Measurements from ENCODE around the gene ALPK3.

Gene ALPK3

DNA sequence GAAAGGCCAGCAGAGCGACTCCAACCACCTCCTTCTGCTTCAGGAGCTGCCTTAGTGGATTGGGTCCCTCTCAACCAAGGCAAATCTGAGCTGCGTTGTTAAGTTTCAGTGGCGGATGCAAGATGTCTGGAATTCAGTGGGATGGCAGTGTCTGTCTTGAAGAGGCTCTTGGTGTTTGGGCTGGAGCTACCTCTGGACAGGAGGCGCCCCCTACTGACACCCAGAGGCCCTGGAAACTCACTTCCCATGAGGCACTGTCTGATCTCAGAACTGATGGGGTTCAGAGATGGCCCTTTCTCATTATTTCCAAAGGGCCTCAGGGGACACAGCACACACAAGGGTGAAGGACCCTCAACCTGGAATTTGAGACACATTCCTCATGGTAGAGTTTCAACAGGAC is 61.3 kb downstream of the ALPK3 start:
- peak; percentile 79 for DNase-seq

GRCh38 chr15:84879088-84879780 is 62.1 kb downstream of the ALPK3 start:
- DNase-seq: no peak

DNA sequence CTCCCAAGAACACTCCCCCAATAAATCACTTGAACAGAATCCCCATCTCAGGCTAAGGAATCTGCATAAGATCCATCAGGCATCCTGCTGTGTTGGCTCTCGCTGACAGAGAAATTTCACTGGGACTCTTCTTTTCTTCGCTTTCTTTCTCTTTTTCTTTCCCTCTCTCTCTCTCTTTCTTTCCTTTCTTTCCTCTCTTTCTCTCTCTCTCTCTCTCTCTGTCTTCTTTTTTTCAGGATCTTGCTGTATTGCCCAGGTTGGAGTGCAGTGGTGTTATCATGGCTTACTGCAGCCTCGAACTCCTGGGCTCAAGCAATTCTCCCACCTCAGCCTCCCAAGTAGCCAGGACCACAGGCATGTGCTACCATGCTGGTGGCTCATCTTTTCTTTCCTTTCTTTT is 62.9 kb downstream of the ALPK3 start:
- DNase-seq: no peak

GRCh38 chr15:84880822-84881519 is 63.8 kb downstream of the ALPK3 start:
- DNase-seq: no peak

DNA sequence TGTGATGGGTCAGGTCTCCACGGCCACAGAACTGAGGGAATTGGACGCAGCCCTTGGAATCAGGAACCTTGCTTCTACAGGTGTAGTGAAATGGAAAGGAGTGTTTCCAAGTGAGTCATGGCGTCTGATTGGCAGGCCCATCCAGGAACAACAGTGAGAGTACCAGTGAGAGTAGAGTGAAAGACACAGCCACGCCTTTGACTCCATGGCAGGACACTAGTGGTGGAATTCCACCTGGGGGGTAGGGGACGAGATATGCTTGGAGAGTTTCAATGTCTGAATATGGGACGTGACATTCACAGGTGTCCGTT is 64.3 kb downstream of the ALPK3 start:
- DNase-seq: no peak

- DNase-seq: no peak
Measured at GRCh38 chr15:84883466-84883865, 66.3 kb downstream of the ALPK3 start.

DNA sequence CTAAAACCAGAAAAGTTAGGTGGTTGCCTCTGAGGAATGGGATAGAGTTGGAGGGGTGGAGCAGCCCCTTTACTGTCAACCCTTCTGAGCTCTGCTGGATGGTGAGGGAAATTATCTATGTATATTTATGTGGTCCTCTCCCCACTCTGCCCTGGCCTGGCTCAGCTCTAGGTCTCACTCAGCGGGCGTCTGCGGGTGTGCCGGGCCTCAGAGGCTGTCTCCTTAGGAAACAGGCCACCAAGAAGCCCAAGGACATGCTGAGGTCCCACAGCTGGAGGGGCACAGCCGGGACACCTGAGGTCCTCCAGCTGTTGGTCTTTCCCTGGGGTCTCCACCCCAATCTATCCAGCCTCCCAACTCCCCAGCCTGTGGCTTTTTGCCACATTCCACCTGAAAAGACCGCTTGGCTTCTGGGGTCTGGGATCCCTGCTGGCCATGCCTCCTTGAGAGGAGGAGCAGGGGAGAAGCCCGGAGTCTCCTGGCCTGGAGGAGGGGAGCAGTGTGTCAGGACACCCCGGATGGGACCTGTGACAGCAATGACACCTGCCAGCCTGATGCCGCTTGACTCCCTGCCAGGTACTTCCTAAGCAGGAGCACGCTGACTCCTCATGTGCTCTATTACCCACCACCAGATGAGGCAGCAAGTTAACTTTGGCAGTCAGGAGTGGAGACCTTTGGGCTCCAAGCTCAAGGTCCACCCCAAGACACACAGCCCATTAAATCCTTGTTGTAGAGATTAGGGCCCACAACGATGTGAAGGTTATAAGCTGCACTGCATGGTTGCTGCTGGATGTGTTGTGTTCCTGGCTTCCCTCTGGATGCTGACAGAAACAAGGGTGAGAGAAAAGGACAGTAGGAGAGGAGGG is 67.0 kb downstream of the ALPK3 start, which contains the start of gene SLC28A1:
Gene SLC28A1, plus strand, starts transcription at position 747 of the 866 bp plus-strand sequence. CDS start 3,099 bp downstream, outside the sequence.
- DNase-seq: no peak

DNA sequence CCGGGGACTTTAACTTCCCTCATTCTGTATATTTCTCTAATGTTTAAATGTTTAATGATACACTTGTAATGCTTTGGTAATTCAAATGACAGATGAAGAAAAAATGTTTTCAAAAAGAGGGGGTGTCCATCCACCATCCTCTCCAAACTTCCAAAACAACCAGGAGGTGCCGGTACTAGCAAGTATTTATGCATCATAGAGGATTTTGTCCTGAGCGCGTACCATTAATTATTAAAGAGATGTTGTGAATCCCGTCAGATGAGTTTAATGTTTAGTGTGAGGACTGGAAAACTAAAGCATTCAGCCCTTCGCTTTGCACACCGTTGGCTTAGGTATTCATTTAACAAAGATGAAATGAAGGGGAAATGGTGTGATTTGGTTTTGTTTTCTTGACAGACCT is 68.6 kb downstream of the ALPK3 start:
- no peak for DNase-seq

DNA sequence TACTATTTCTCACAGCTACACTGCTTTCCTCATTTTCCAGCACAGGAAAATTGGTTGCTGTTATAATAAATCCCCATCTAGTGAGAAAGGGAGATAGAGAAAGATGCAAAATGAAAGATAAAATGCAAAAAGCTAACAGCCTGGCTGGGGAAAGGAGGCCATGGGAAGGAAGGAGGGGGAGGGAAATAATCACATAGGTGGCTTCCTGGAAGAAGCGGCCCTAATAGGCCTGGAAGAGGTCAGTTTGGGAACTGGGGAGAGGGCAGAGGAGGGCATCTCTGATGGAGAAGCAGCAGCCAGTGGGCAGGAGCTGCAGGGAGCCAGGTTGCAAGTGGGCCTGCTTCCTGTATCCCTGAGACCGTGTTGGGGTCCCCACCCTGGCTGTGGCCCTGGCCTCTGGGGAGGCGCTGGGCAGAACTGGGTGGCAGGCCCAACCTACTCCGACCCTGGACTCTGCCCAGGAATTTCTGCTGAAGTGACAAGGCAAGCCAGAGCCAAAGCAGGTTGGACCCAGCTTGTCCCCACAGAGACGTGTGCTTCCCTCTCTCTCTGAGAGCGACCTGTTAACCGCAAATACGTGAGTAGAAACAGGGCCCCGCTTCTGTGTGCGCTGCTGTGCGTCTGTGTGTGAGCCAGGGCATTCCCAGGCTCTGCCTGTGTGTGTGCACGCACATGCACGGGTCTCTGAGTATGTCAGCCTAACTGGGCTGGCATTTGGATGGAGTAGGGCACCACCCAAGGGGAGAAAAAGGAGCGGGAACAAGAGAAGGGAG is 69.2 kb downstream of the ALPK3 start:
- no peak for DNase-seq

DNA sequence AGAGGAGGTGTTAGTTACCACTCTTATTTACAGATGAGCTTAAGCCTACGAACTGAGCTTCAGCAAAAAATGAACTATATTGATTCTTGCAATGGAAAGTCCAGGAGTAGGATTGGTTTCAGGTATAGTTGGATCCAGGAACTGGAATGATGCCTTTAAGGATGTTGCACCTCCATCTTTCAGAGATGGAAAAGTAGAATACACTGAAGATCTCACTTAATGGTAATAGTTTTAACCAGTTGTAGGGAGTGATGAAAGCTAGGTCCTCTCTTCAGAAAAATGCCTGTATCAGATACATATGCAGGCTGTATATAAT is 69.8 kb downstream of the ALPK3 start:
- DNase-seq: no peak

GRCh38 chr15:84887938-84888337 is 70.8 kb downstream of the ALPK3 start:
- DNase-seq: no peak

DNA sequence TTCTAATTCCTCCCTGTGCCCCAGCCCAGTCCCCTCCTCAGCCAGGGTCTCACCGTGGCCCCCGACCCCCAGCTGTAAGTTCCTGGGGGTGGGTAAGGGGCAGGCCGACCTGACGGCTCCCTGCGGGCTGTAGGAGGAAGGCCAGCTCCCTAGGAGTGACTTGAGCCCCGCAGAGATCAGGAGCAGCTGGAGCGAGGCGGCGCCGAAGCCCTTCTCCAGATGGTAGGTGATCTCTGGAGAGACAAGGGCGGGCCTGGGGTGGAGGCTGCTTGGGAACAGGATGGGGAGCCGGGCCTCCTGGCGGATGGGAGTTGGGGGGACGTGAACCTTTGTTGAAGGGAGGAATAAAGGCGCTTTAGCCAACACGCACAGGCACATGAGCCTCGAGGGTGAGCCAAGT is 71.5 kb downstream of the ALPK3 start:
- DNase-seq: no peak

DNA sequence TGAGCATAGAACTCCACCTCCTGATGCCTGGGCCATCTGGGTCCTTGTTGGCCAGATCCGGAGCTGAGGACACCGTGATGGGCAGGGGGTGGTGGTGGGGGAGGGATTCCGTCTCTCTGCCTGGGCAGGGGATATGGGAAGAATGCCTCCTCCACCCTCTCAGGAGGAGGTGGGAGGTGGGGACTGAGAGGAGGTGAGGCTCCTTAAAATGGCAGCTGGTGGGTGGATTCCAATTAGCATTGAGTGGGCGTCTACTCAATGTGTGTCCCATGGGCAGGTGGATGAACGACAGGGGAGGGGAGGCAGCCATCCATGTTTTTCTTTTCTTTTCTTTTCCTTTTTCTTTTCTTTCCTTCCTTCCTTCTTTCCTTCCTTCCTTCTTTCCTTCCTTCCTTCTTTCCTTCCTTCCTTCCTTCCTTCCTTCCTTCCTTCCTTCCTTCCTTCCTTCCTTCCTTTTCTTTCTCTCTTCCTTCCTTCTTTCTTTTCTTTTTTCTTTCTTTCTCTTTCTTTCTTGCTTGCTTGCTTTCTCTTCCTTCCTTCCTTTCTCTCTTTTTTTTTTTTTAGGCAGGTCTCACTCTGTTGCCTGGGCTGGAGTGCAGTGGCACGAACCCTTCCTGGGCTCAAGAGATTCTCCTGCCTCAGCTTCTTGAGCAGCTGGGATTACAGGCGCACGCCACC is 72.3 kb downstream of the ALPK3 start:
- DNase-seq: no peak

- DNase-seq: peak; percentile 8
Measured at GRCh38 chr15:84889991-84890669, 73.0 kb downstream of the ALPK3 start.

DNA sequence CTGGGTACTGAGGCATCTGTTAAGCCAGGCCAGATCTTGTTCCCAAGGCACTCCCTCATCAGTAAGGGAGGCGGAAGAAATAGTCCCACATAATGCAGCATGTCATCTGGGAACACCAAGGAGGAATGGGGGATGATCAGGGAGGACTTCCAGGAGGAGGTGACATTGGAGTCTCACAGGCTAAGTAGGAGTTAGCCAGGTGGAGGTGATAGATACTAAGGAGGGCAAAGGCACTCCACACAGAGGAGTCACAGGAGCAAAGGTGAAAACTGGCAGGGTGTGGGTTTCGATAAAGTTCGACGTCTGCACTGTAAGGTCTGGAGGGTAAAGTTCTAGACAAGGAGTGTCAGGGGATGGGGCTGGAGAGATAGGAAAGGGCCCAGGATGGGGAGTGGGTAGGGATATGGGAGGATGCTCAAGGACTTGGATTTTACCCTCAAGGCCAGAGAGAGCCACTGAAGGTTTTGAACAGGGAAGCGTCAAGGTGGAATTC is 73.6 kb downstream of the ALPK3 start:
- no peak for DNase-seq

DNA sequence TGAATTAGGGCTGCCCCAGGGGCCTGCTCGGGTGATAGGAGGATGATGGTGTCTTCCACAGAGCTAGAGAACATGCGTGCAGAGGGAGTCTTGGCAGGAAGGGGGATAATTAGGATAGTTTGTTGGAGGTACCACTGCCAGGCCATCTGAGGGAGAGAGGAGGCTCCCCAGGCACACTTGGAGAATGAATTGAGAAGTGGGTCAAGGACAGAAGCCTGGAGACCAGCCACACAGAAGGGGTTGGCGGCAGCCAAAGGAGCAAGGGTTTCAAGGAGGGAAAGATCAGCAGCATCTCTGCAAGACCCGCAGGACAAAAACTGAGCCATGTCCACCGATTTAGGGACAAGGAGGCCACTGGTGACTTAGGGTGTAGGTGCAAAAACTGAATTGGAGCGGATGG is 74.2 kb downstream of the ALPK3 start:
- DNase-seq: no peak

DNA sequence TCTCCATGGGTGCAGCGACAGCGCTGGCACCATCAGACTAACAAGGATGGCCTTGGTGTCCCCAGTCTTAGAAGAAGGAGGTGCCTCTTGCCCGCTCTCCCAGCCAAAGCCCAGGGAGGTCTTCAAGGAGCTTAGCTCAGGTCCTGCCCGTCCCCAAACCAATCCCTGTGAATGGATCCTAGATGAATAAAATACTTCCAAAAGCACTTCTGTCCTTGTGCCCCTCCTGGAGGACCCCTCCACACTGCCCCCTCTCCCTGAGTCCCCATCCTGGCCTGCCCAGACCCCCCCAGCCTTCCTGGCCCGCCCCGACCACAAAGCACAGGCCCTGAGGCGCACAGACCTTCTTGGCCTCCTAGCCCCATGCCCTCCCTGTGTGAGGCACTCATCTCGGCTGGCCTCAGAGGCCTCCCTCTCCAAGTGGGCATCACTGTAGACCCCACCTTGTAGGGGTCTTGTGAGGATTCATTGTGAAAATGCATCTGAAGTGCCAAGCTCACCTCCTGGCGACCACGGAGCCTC is 75.7 kb downstream of the ALPK3 start:
- no peak for DNase-seq

DNA sequence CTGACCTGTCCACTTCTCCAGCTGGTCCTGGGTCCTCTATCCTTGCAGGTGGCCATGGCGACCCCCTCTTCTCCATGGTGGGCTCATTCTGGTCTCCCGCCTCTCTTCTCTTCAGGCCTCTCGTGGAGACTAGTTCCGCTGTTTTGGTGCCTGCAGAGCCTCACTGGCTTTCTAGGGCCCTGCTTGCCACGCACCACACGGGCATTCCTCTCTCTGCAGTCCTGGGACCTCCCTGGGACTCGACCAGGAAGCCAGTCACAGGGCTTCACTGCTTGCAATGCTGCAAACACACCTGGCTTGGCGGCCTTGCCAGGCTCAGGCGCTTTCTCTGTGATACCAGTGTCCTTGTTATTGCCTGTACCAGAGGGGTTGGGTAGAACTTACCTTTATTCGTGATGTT is 76.5 kb downstream of the ALPK3 start:
- DNase-seq: no peak

GRCh38 chr15:84894736-84895425 is 77.7 kb downstream of the ALPK3 start:
- DNase-seq: no peak

- no peak for DNase-seq
Measured at GRCh38 chr15:84898761-84899160, 81.6 kb downstream of the ALPK3 start.

- no peak for DNase-seq
Measured at GRCh38 chr15:84899750-84900149, 82.6 kb downstream of the ALPK3 start.
